DOHH2 (cell line): ENCODE data around the gene GLRA2.
"Not testable (repeated sequence)": the region's sequence is repeated elsewhere in the genome, so short reads cannot be mapped to it uniquely, and the experiment has no call there.

Experiments used
- H3F3A ChIP-seq: fragments of 200-600 bp; sonication (generic), shearing (Covaris generic); 2 replicates; pipeline ENCODE4 v1.6.0; 2016; ENCODE audit warnings: antibody characterized with exemption, mild to moderate bottlenecking; ENCODE audit not compliant: control insufficient read depth, insufficient read depth
- H3K27ac ChIP-seq: fragments of 200-600 bp; sonication (generic); 2 replicates; pipeline ENCODE4 v1.5.1; 2014; ENCODE audit warnings: low read depth, mild to moderate bottlenecking, low read length, moderate library complexity
- H3K27me3 ChIP-seq: fragments of 200-600 bp; sonication (generic); 2 replicates; pipeline ENCODE4 v1.6.1; 2014; ENCODE audit warnings: mild to moderate bottlenecking, low read length, mixed read lengths; ENCODE audit not compliant: control insufficient read depth
- H3K36me3 ChIP-seq: fragments of 200-600 bp; sonication (generic); 2 replicates; pipeline ENCODE4 v1.6.1; 2014; ENCODE audit warnings: mild to moderate bottlenecking, low read length, moderate library complexity, mixed read lengths; ENCODE audit not compliant: control insufficient read depth
- H3K4me1 ChIP-seq: fragments of 200-600 bp; sonication (generic); 2 replicates; pipeline ENCODE4 v1.6.1; 2014; ENCODE audit warnings: mild to moderate bottlenecking, low read length, mixed read lengths; ENCODE audit not compliant: control insufficient read depth
- H3K4me2 ChIP-seq: fragments of 200-600 bp; sonication (generic); 2 replicates; pipeline ENCODE4 v1.6.0; 2014; ENCODE audit warnings: mild to moderate bottlenecking, low read length, moderate library complexity
- H3K4me3 ChIP-seq: fragments of 200-600 bp; sonication (generic); 2 replicates; pipeline ENCODE4 v1.5.1; 2014; ENCODE audit warnings: mild to moderate bottlenecking, low read length, mixed read lengths
- H3K79me2 ChIP-seq: fragments of 200-600 bp; sonication (generic); 2 replicates; pipeline ENCODE4 v1.6.1; 2014; ENCODE audit warnings: mild to moderate bottlenecking, low read length, mixed read lengths; ENCODE audit not compliant: control insufficient read depth
- H3K9me2 ChIP-seq: fragments of 200-600 bp; sonication (generic); replicated peaks from 2 replicates; pipeline ENCODE4 v1.6.1; 2014; ENCODE audit warnings: mild to moderate bottlenecking, low read length, mixed read lengths; ENCODE audit not compliant: control insufficient read depth
- H3K9me3 ChIP-seq: fragments of 200-600 bp; sonication (generic); 2 replicates; pipeline ENCODE4 v1.6.1; 2014; ENCODE audit warnings: antibody characterized with exemption, low read length, mixed read lengths; ENCODE audit not compliant: control insufficient read depth, insufficient read depth
- H4K20me1 ChIP-seq: fragments of 200-600 bp; sonication (generic); 2 replicates; pipeline ENCODE4 v1.6.0; 2014; ENCODE audit warnings: low read depth, mild to moderate bottlenecking, antibody characterized with exemption, low read length, moderate library complexity; ENCODE audit not compliant: control insufficient read depth, insufficient read depth
- EZH2phosphoT487 ChIP-seq: fragments of 200-600 bp; sonication (generic); IDR thresholded peaks from 2 replicates; pipeline ENCODE4 v1.6.1; 2017; ENCODE audit warnings: borderline replicate concordance, mild to moderate bottlenecking, antibody characterized with exemption, low read length, moderate library complexity, mixed read lengths
- TF ChIP-seq, protein P1 (sequence below): fragments of 200-600 bp; sonication (generic); IDR thresholded peaks from one replicate; pipeline ENCODE4 v1.5.1; 2014; ENCODE audit warnings: antibody characterized with exemption, mild to moderate bottlenecking, low read depth, low read length; ENCODE audit not compliant: poor library complexity, severe bottlenecking

The GLRA2 gene

DNA sequence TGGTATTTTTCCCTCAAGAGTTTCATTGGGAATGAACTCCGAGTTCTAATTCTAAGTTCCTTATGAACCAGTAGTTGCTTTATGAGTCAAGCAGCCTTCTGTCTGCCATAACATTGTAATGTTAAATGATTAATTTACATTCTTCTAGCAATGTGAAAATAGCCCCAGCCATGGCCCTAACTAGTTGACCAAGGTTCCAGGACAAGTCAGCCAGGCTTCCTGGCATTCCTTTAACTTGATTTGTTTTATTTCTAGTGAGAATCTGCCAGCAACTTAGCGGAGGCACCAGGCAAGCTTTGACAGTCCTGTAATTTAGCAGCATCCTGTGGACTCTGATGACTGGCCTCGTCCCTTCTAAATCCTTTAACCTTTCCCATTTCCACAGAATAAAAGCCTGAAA lies 69.0 kb downstream of the GLRA2 start:
- Histone ChIP-seq H3K9me3 (no peaks in the 10 kb centered on the region), H3K4me3 (no peak overlapping the region), H3K27me3 (no peaks in the 10 kb centered on the region), H3K4me1 (no peaks in the 10 kb centered on the region), H3K4me2 (no peak overlapping the region), H3F3A (no peaks in the 10 kb centered on the region), H4K20me1 (no peaks in the 10 kb centered on the region), H3K36me3 (no peaks in the 10 kb centered on the region), H3K27ac (no peak overlapping the region), H3K9me2 (no peaks in the 10 kb centered on the region), H3K79me2 (no peaks in the 10 kb centered on the region)
- TF ChIP-seq, protein P1, sequence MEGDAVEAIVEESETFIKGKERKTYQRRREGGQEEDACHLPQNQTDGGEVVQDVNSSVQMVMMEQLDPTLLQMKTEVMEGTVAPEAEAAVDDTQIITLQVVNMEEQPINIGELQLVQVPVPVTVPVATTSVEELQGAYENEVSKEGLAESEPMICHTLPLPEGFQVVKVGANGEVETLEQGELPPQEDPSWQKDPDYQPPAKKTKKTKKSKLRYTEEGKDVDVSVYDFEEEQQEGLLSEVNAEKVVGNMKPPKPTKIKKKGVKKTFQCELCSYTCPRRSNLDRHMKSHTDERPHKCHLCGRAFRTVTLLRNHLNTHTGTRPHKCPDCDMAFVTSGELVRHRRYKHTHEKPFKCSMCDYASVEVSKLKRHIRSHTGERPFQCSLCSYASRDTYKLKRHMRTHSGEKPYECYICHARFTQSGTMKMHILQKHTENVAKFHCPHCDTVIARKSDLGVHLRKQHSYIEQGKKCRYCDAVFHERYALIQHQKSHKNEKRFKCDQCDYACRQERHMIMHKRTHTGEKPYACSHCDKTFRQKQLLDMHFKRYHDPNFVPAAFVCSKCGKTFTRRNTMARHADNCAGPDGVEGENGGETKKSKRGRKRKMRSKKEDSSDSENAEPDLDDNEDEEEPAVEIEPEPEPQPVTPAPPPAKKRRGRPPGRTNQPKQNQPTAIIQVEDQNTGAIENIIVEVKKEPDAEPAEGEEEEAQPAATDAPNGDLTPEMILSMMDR, result no peak
- no peak for TF ChIP-seq EZH2phosphoT487

DNA sequence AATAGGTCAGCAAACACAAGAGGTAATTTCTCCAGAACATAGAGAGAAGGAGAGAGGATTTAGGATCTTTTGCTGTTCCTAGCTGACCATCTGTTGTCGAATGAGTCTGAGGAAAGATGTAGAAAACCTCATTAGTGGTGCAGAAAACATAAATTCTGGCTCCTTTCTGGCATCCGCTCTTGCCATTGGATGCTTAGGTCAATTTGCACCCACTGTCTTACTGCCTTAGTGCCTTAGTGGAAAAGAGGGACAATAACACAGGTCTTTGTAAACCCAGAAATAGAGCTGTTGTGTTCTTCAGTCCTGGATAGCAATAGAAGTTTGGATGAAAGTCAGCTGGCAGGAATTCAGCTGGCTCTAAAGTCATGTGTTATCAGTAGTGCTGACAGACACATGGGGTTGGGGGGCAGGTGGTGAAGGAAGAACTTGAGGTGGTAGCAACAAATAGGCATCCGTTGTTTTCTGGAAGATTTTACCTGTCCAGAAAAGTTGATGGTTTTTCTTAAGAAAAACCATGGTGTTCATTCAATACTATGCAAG lies 78.2 kb downstream of the GLRA2 start:
- Histone ChIP-seq H3K9me2 (no peaks in the 10 kb centered on the region), H3K27me3 (no peaks in the 10 kb centered on the region), H3K4me2 (no peak overlapping the region), H3K79me2 (no peaks in the 10 kb centered on the region), H3K4me1 (no peaks in the 10 kb centered on the region), H3K27ac (no peak overlapping the region), H4K20me1 (no peaks in the 10 kb centered on the region), H3K9me3 (no peaks in the 10 kb centered on the region), H3K4me3 (no peak overlapping the region), H3F3A (no peaks in the 10 kb centered on the region), H3K36me3 (no peaks in the 10 kb centered on the region)
- TF ChIP-seq EZH2phosphoT487, result no peak
- TF ChIP-seq, protein P1, result no peak

DNA sequence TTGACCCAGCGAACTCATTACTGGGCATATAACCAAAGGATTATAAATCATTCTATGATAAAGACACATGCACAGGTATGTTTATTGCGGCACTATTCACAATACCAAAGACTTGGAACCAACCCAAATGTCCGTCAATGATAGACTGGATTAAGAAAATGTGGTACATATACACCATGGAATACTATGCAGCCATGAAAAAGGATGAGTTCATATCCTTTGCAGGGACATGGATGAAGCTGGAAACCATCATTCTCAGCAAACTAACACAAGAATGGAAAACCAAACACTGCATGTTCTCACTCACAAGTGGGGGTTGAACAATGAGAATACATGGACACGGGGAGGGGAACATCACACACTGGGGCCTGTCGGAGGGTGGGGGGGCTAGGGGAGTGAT lies 83.1 kb downstream of the GLRA2 start:
- H3K27me3 ChIP-seq, H4K20me1 ChIP-seq, H3K36me3 ChIP-seq, H3K4me3 ChIP-seq, H3K79me2 ChIP-seq, H3F3A ChIP-seq, H3K4me1 ChIP-seq, H3K27ac ChIP-seq, H3K9me2 ChIP-seq, H3K9me3 ChIP-seq, H3K4me2 ChIP-seq: not testable (repeated sequence)

DNA sequence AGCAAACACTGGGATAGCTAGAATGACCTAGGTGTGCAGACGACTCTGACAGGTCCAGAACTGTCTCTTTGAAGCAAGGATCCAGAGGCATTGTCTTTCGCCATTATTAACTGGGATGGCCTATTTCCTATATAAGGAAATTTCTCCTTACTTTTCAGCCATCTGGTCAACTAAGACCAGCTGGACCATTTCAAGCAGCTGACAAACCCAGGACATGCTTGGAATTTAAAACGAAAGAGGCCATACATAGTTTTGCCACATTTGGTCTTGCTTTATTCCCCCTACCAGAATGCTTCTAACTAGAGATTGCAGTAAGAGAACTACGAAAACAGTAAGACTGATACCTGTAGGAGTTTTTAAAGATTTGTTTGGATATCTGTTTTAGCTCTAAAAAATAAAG lies 87.0 kb downstream of the GLRA2 start:
- no peaks in the 10 kb centered on the region for H3F3A ChIP-seq
- H3K4me3 ChIP-seq, result no peak overlapping the region
- no peaks in the 10 kb centered on the region for H4K20me1 ChIP-seq
- no peak overlapping the region for H3K4me2 ChIP-seq
- no peaks in the 10 kb centered on the region for H3K79me2 ChIP-seq
- TF ChIP-seq EZH2phosphoT487, result no peak
- TF ChIP-seq, protein P1, result no peak
- no peaks in the 10 kb centered on the region for H3K9me2 ChIP-seq
- H3K27me3 ChIP-seq, result no peaks in the 10 kb centered on the region
- H3K27ac ChIP-seq, result no peak overlapping the region
- H3K4me1 ChIP-seq, result no peaks in the 10 kb centered on the region
- H3K36me3 ChIP-seq, result no peaks in the 10 kb centered on the region
- H3K9me3 ChIP-seq, result no peaks in the 10 kb centered on the region
